ENCODE measurements around the gene PACSIN3.

DNA sequence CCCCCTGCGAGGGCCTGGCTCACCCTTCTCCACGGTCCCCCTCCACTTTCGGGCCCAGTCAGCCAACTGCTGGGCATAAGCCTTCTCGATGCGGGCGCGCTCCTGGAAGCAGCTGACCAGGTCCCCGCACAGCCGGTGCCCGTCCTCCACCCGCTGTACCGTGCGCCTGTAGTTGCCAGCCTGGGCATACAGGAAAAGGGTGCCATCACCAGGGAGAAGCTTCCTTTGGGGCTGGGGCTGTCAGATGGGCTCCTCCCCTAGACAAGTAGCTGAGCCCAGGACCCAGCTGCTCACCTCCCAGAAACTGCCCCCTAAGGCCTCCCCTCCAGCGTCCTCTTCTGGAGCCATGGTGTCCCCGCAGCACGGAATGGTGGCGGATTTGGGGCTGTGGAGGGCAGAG is 3.9 kb downstream of the PACSIN3 start:
- TF ChIP-seq, protein P1, sequence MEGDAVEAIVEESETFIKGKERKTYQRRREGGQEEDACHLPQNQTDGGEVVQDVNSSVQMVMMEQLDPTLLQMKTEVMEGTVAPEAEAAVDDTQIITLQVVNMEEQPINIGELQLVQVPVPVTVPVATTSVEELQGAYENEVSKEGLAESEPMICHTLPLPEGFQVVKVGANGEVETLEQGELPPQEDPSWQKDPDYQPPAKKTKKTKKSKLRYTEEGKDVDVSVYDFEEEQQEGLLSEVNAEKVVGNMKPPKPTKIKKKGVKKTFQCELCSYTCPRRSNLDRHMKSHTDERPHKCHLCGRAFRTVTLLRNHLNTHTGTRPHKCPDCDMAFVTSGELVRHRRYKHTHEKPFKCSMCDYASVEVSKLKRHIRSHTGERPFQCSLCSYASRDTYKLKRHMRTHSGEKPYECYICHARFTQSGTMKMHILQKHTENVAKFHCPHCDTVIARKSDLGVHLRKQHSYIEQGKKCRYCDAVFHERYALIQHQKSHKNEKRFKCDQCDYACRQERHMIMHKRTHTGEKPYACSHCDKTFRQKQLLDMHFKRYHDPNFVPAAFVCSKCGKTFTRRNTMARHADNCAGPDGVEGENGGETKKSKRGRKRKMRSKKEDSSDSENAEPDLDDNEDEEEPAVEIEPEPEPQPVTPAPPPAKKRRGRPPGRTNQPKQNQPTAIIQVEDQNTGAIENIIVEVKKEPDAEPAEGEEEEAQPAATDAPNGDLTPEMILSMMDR (IDR thresholded peaks at IDR 0.05; ENCODE audit: low read depth, low read length) = no peak
- no peak for TF ChIP-seq EZH2phosphoT487 (IDR thresholded peaks at IDR 0.05; ENCODE audit: low read depth)

All from OCI-LY3 (cell line).